GM11168 (cell line): Measurements from ENCODE around the gene G6PC2.
"Not testable (repeated sequence)": the region's sequence is repeated elsewhere in the genome, so short reads cannot be mapped to it uniquely, and the experiment has no call there.

Experiments used
- in situ Hi-C: fragments of 300-500 bp; cut with MboI; formaldehyde crosslinking; loops from one replicate; pipeline ENCODE4 v1.12.0; 2022; ENCODE audit warnings: low sequenced_read_pairs; ENCODE audit not compliant: unreplicated experiment

The G6PC2 gene

DNA sequence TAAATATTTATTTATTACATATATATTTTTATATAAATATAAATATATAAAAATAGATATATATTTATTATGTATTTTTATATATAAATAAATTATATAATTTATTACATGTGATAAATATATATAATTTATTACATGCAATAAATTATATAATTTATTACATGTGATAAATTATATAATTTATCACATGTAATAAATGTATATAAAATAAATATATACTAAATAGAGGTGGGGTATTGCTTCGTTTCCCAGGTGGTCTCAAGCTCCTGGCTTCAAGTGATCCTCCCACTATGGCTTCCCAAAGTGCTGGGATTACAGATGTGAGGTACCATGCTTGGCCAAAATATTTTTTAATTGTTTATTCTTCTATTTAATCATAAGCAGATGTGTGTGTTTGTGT, 3.6 kb upstream of the G6PC2 start:
- in situ Hi-C loops = no loop called here

DNA sequence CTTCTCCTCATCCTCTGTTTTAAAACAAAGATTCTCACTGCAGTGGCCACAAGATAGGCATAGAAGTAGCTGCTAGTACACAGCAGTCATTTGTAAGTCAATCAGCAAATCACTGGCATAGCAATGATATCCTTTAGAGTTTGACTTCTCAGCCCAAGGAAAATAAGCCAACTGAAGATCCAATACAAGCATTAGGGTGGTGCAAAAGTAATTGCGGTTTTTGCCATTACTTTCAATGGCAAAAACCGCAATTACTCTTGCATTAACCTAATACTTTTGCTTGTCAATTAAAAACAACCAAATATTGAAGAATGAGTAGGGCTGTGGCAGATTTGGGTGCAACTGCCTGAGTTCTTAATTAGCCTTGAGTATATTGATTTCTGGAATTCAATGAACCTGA, 2.8 kb downstream of the G6PC2 start:
- in situ Hi-C loops = loop anchor here (25.0 kb wide), 1 partner anchor 742 kb away; no protein-coding TSS in a partner anchor

DNA sequence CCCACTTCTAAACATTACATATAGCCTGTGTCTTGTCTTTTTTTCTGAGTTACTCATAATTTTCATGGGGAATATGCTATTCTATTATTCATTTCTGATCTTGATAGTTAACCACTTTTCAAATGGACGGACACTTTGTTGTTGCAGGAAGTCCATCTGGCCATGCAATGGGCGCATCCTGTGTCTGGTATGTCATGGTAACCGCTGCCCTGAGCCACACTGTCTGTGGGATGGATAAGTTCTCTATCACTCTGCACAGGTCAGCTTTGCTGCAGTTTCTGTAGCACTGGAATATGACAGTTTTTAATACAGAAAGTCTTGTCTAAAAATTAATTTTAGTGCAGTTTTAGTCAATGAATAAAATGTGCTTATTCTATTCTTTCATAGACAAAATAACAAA, 3.3 kb downstream of the G6PC2 start:
- in situ Hi-C loops = loop anchor here (25.0 kb wide), 1 partner anchor 742 kb away; no protein-coding TSS in a partner anchor

DNA sequence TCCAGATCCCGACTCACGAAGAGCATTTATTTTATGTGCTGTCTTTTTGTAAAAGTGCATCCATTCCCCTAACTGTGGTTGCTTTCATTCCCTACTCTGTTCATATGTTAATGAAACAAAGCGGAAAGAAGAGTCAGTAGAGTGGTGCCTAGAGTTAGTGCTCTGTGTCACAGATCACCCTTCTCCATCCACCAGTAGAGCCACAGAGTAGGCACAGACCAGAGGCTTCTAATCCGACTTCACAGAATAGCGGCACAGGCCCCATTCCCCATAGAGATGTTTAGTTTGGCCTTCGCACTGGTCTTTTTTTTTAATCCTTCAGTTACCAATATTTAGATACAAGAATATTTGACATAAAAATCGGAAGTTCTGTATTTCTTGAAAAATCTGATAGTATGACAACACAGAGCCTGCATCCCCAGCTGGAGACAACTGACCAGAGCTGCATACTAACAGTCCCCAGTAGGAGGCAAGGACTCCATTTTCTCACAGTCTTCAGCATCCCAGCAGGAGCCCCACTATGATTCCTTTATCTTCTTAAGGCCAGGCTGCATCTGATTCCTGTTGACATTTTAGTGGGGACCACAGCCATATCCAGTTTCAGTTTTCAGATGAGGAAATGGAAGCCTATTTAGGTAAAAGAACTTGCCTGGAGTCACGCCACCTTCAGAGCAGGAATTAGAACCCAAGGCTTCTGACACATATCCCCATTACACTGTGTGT, 7.0 kb downstream of the G6PC2 start:
- in situ Hi-C loops = loop anchor here (25.0 kb wide), 1 partner anchor 746 kb away; no protein-coding TSS in a partner anchor

DNA sequence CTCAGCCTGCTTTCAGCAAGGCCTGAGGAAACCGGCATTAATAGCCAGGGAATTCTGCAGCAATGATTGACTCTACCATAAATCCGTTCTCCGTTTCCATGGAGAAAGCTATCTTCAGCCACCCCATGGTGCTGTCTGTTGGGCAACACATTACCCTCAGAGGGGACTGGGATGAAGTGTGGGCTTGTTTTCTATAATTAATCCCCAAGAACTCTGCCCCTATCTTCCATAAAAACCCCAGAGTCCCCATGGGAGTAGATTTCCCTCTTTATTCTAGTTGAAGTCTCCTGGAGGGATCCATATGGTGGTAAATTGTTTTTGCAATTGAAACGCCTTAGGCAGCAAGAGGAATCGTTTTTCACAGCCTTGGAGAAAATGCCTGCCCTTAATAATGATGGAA, 9.2 kb downstream of the G6PC2 start:
- in situ Hi-C loops = loop anchor here (10.0 to 25.0 kb wide), 2 partner anchors 566 to 748 kb away; no protein-coding TSS in a partner anchor

DNA sequence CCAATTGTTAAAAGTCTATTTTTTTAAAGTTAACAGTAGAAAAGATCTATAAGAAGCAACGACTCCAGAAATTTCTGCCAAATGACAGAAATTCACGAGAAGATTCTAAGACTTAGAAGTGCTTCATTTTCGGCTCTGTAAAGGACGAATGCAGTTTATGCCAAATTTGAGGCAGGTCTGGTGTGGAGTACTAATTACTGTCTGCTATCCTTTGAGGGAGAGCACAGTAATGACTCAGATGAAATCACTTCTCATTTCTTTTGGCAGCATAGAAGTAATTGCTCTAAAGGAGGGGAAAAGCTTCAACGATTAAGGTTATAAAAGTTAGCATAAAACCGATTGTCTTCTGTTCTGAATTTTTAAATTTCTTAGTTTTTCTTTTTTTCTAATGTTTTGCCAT, 11.4 kb downstream of the G6PC2 start:
- in situ Hi-C loops = loop anchor here (10.0 to 25.0 kb wide), 2 partner anchors 568 to 750 kb away; no protein-coding TSS in a partner anchor

DNA sequence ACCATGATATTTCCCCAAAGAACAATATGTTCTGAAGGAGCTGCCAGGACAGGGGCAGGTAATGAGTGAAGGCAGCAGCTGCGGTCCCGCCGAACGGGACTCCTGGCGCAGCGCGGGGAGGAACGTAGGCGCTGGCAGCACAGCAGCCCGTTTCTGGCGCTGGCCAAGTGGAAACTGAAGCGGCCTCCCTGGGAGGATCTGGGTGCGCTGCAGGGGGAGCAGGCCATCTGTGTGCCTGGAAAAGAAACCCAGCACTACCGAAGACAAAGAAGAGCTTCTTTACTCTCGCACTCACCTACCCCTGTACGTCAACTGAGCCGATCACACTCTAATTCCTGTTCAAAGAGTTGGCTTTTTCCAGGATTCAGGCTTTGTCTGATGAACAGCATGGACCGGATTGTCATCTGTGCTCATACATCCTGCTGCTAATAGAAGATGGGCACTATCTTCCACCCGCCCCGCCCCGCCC, 11.8 kb downstream of the G6PC2 start:
- in situ Hi-C loops = loop anchor here (10.0 to 25.0 kb wide), 2 partner anchors 568 to 751 kb away; no protein-coding TSS in a partner anchor

DNA sequence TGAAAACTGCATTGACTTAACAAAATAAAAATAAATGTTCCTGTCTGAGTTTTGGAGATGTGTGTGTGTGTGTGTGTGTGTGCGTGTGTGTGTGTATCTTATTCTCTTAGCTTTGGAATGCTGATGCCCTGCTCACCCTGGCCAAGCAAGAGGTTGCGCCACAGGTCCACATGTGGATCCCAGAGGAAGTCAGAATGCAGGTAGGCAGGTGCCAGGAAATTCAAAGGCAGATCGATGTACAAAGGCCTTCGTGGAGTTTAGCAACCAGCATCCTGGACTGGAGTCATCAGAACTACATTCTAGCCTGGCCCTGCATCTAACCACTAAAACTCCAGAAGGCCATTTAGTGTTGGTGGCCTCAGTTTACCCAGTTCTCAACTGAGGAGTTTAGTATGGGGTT, 12.4 kb downstream of the G6PC2 start:
- in situ Hi-C loops = loop anchor here (10.0 to 25.0 kb wide), 2 partner anchors 569 to 751 kb away; no protein-coding TSS in a partner anchor

DNA sequence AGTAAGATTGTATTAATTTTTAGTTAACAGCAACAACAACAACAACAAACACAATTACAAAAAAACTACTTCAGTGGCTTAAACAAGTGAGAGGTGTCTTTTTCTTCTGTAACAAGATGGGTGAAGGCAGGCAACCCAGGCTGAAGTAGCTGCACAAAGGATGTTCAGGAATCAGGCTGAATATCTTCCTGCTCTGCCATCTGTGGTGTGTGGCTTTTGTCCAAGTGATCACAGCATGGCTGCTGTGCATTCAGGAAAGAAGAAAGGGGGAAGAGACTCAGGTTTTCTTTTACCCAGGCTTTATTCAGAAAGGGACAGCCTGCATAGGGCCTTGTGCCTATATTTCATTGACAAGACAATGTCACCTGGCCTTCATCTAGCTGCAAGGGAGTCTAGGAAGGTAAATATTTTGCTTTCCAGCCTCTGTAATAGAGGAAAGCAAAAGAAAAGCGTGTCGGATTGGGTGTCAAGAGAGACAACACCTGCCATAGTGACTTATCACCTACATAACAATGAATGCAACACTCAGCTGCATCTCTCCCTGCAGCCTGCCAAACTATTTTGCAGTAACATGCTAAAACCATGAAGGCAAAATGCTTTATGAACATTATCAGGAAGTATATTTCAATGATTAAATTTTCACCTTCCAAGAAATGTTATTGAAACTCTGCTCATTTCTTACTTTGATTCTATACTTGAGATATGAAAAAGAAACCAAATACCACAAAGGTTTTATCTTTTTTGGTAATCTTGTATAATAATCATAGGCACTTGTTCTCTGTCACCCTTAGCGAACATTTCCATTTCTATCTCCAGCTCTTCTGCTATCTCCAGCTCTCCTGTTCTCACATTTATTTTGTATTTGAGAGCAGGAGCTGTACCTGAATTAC, 14.6 kb downstream of the G6PC2 start:
- in situ Hi-C loops = loop anchor here (10.0 to 25.0 kb wide), 2 partner anchors 571 to 753 kb away; no protein-coding TSS in a partner anchor

DNA sequence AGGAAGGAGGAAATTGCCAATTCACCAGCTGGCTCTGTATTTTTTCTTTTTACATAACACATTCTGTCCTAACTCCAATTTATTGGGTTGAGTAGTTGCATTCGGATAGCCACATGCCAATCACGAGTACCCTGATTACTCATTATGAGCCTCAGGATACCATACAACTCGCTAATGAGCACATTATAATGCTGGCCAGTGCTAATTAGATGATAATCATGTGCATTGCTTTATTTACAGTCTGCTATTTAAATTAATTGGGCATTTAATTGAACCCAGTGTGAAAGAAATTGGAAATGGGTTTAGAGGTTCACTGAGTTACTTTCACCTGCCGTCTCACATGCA, 15.2 kb downstream of the G6PC2 start:
- in situ Hi-C loops = loop anchor here (10.0 to 25.0 kb wide), 2 partner anchors 572 to 754 kb away; no protein-coding TSS in a partner anchor

DNA sequence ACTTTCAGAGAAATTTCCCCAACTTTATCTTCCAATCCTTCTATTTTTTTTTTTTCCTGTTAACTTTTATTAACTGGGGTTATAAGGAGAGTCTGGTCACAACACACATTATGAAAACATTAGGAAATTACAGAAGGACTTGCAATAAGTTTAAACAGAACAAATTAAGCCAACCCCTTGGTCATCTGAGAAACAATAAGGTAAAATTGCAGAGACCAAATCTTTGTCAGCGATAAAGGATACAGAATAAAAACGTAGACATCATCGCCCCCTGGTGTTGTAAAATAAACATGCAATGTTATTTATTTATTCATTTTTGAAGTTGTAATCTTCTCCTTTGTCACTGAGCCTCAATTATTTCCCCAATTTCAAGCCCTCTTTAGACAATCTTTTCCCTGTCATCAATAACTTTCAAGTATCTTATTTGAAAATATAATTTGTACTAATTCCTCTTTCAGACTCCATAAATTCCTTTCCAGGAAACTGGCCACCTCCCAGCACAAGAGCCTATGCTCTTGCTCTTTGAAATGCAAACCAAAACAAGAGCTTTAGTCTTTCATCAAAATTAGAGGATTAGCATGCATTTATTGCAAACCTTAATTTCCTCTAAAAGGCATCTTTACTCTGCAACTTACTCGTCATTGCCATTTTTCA, 19.5 kb downstream of the G6PC2 start:
- in situ Hi-C loops = loop anchor here (25.0 kb wide), 1 partner anchor 758 kb away; no protein-coding TSS in a partner anchor

DNA sequence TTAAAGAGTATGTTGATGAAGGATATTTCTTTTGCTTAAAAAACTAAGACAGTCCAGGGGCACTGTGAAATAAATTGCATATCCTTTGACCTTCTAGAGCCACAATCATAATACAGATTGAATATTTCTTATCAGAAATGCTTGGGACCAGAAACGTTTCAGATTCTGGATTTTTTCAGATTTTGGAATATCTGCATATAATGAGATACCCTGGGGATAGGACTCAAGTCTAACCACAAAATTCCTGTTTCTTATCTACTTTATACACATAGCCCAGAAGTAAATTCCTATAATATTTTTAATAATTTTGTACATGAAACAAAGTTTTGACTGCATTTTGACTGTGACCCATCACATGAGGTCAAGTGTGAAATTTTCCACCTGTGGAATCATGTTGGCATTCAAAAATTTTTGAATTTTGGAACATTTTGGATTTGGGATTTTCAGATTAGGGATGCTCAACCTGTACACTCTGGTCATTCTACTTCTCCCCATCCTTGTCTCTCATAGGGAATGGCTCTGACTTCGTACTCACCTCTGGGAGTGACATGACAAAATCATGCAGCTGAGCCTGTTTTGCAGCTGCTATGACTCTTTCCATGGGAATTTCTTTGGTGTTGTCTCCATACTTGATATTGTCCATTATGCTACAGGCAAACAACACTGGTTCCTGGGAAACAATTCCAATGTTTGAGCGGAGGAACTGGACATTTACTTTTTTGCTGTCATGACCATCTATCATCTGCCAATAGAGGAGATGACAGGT, 25.7 kb downstream of the G6PC2 start:
- in situ Hi-C loops = no loop called here

DNA sequence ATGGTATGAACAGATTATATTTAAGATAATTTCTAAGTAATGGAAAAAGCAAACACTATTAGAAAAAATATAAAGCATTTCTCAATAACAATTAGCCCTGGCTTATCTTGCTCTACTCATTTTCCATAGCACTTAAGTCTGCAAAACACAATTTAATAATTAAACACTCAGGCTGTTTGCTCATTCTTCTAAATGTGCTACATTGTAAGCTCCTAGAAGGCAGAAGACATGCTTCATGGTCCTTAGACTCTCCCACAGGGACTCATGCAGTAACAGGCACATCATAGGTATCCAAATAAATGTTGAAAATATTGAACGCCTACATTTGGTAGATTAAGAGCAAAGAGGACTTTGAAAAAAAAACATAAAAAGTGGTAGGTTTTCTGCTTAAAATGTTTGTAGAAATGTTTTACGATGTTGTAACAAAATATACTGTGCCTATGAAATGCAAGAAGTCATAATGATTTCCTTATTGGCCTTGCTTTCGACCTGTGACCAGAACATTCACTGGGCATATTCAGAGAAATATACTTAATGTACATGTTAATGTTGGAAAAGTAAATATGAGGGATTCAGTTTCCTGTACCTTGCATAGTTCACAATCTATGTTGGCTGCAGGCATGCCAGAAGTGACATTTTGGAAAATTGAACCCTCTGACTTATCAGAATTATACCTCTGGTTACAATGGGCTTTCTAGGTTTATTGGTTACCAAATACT, 27.2 kb downstream of the G6PC2 start:
- in situ Hi-C loops = no loop called here

DNA sequence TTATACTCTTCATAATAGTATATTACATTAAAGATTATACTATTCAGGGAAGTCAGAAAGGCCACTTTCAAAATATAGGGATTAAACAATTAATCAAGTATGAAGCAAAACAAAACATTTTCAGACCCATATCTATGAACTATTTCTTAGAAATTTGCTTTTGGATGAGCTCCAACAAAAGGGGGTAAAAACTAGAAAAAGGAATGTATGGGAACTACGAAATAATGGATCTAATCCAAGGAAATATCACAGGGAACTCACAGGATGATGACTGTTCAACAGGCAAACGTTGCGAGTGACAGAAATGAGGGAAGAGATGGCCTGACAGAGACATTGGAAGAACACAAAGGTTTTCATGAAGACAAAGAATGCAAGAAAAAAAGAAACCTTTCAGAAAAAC, 27.9 kb downstream of the G6PC2 start:
- in situ Hi-C loops = no loop called here

DNA sequence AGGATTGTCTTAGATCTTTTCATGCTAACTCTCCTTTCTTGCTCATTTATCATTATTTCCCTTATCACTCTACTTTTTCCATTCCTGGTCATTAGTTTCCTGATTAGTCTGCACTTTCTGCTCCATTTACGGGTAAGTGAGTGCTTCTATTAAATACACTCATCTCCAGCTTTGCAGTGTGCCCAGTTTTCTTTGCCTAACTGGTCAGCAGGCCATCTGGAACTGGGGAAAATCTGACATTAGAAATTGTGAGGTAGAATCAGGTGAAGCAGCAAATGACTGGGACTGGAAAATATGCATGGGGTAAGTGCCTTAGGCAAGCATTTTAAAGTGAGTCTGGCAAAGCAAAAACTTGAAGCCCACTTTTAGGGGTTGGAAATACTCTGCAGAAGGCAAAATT, 29.2 kb downstream of the G6PC2 start:
- in situ Hi-C loops = no loop called here

DNA sequence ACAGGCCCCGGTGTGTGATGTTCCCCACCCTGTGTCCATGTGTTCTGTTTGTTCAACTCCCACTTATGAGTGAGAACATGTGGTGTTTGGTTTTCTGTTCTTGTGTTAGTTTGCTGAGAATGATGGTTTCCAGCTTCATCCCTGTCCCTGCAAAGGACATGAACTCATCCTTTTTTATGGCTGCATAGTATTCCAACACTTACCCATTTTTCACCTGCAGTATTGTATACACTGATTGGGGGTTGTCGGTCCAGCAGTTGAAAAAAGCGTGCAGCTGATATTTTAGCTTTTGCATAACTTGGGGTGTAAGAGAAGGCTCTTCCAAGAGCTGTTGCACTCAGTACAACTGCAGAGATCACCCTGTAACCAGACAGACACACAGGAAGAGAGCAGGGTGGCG, 31.1 kb downstream of the G6PC2 start:
- in situ Hi-C loops = not testable (repeated sequence)

DNA sequence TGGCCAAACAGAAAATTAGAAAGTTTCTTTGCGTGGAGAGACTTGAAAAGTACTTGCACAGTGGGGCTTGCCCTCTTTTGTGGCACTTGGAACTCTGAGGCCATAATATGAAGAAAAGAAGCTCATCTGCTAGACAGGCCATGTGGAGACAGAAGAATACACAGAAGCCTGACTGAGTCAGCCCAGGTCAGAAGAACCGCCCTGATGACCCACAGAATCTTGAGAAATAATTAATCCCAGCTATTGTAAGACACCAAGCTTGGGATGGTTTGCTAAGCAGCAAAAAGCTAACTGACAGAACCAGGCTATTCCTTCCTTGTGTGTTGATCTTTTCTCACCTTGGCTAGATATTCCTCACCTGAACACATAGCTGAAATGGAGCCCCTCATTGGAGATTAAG, 33.7 kb downstream of the G6PC2 start:
- in situ Hi-C loops = no loop called here

DNA sequence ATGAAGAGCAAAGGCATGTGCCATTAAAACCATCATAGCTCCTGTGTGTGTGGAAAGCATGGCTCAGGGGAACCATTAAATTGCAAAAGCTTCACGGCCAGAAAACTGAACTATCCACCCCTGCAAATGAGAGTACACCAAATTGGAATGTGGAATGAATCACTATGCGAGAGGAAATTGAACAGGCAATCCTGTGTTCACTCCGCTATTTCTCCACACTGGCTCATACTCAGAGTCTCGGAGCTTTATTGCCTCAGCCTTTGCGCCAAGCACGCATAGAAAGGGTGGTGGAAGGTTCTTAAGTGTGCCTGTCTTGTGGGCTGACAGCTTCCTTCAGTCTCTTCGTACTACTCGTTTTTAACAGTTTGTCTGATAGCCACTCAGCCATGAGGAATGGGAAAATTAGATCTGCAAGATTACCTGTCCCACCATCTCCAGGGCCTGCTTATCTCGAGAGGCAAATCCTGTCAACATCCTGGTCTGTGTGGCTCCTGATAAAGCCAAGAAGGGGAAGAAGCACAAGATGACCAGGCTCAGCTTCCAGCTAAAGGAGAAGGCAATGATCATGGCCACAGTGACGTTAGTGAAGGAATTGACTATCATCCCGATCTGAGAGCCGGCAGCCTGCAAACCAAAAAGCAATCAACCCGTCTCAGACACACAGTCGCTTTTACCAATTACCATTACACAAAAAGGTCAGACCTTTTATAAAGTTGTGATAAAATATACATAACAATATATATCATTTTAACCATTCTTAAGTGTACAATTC, 34.9 kb downstream of the G6PC2 start:
- in situ Hi-C loops = no loop called here
